Stomach (tissue), 4 donors: ENCODE measurements around the gene UBE2O.

ENCODE experiments used
- POLR2A ChIP-seq, 4 donors: fragments of 450-650 bp; IDR thresholded peaks; one replicate each; pipeline ENCODE4 v1.6.1; 2016; ENCODE audit warnings: antibody characterized with exemption in 4 of 4, control low read depth in 2 of 4, mild to moderate bottlenecking in 1 of 4, moderate library complexity in 1 of 4
- TF ChIP-seq, protein P1 (sequence below), 7 experiments: fragments of 450-650 bp in 4 of 7; fragments of 200-600 bp in 3 of 7; sonication (generic) in 3 of 7; IDR thresholded peaks; one replicate each; pipeline ENCODE4 v1.5.1; 2016 to 2019; ENCODE audit warnings: antibody characterized with exemption in 7 of 7, control low read depth in 2 of 7, mild to moderate bottlenecking in 1 of 7

- TF ChIP-seq, protein P1, sequence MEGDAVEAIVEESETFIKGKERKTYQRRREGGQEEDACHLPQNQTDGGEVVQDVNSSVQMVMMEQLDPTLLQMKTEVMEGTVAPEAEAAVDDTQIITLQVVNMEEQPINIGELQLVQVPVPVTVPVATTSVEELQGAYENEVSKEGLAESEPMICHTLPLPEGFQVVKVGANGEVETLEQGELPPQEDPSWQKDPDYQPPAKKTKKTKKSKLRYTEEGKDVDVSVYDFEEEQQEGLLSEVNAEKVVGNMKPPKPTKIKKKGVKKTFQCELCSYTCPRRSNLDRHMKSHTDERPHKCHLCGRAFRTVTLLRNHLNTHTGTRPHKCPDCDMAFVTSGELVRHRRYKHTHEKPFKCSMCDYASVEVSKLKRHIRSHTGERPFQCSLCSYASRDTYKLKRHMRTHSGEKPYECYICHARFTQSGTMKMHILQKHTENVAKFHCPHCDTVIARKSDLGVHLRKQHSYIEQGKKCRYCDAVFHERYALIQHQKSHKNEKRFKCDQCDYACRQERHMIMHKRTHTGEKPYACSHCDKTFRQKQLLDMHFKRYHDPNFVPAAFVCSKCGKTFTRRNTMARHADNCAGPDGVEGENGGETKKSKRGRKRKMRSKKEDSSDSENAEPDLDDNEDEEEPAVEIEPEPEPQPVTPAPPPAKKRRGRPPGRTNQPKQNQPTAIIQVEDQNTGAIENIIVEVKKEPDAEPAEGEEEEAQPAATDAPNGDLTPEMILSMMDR (IDR thresholded peaks at IDR 0.05): no peak
- TF ChIP-seq POLR2A (IDR thresholded peaks at IDR 0.05): no peak
Observed at GRCh38 chr17:76474894-76475293, 21.9 kb upstream of the UBE2O start.
